Measurements from ENCODE around the gene CD6.

DNA sequence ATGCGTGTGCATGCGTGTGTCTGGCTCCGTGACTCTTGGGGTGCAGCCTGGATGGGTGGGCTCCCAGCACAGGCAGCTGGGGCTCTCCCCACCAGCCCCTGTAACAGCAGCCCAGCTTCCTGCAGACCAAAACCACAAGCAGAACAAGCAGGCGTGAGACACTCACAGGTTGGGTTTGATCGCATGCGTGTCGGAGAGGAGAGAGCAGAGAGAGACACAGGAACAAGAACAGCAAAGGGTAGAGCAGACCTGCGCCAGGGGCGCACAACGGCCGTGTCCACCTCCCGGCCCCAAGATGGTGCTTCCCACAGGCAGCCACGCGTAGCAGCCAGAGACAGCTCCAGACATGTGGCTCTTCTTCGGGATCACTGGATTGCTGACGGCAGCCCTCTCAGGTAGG lies at the start of gene CD6:
- no peak for TF ChIP-seq POLR2A (IDR thresholded peaks at IDR 0.05)
- TF ChIP-seq, protein P1, sequence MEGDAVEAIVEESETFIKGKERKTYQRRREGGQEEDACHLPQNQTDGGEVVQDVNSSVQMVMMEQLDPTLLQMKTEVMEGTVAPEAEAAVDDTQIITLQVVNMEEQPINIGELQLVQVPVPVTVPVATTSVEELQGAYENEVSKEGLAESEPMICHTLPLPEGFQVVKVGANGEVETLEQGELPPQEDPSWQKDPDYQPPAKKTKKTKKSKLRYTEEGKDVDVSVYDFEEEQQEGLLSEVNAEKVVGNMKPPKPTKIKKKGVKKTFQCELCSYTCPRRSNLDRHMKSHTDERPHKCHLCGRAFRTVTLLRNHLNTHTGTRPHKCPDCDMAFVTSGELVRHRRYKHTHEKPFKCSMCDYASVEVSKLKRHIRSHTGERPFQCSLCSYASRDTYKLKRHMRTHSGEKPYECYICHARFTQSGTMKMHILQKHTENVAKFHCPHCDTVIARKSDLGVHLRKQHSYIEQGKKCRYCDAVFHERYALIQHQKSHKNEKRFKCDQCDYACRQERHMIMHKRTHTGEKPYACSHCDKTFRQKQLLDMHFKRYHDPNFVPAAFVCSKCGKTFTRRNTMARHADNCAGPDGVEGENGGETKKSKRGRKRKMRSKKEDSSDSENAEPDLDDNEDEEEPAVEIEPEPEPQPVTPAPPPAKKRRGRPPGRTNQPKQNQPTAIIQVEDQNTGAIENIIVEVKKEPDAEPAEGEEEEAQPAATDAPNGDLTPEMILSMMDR (IDR thresholded peaks at IDR 0.05) = no peak

Data from lower leg skin (tissue), 3 donors.